ENCODE results near the gene PLEKHA7. TPM values are rescaled to one million over a fixed set of nuclear protein-coding genes. Genes with fewer than 3 reads are reported as not detected.

The PLEKHA7 gene
- polyA plus RNA-seq, 1 of the 3 experiments (the other 2 are of a cell fraction) = 0.12 TPM

GRCh38 chr11:16977136-16977993 lies 36.8 kb downstream of the PLEKHA7 start:
- no peaks in the 10 kb centered on the region for H4K20me1 ChIP-seq (ENCODE audit: insufficient read depth)
- H3K27ac ChIP-seq (ENCODE audit: low read depth in 2 of 2, low read length in 1 of 2) = no peak overlapping the region
- H3K9me3 ChIP-seq = no peaks in the 10 kb centered on the region
- 27% methylated on average over 7 of the region's 7 CpGs for WGBS (ENCODE audit: low lambda C conversion rate)
- H3K27me3 ChIP-seq (ENCODE audit: insufficient read depth) = no peaks in the 10 kb centered on the region; the same call in 1 of the 2 replicates
- no peak overlapping the region for H2AFZ ChIP-seq (ENCODE audit: low read depth)
- H3K4me2 ChIP-seq = no peak overlapping the region
- no peaks in the 10 kb centered on the region for H3K79me2 ChIP-seq (ENCODE audit: insufficient read depth)
- POLR2A ChIA-PET = no interaction called here
- H3K9me2 ChIP-seq = no peaks in the 10 kb centered on the region
- TF ChIP-seq TAF1 (IDR thresholded peaks at IDR 0.05; ENCODE audit: borderline replicate concordance, low read depth, low read length) = no peak
- TF ChIP-seq FOSL2 (IDR thresholded peaks at IDR 0.05; ENCODE audit: borderline replicate concordance, low read depth) = no peak
- TF ChIP-seq USF1 (IDR thresholded peaks at IDR 0.05; ENCODE audit: borderline replicate concordance, low read depth) = no peak
- H3K9ac ChIP-seq = no peak overlapping the region
- H3K4me1 ChIP-seq (ENCODE audit: control insufficient read depth in 1 of 2, insufficient read depth in 2 of 2, low read depth in 1 of 2, low read length in 1 of 2) = no peaks in the 10 kb centered on the region
- no peaks in the 10 kb centered on the region for H3K36me3 ChIP-seq (replicated peaks in 1 of 2; ENCODE audit: control insufficient read depth in 1 of 2, insufficient read depth in 2 of 2, low read length in 1 of 2)
- CTCF ChIA-PET = interaction anchor here (1.0 to 2.5 kb wide), 2 partner anchors 9 to 10 kb away, joined by 3 to 9 read pairs; no protein-coding TSS in a partner anchor
- H3F3A ChIP-seq (replicated peaks; ENCODE audit: insufficient read depth) = no peaks in the 10 kb centered on the region
- H3K4me3 ChIP-seq (ENCODE audit: low read depth in 2 of 2, low read length in 1 of 2) = no peak overlapping the region
- DNase-seq = no peak

DNA sequence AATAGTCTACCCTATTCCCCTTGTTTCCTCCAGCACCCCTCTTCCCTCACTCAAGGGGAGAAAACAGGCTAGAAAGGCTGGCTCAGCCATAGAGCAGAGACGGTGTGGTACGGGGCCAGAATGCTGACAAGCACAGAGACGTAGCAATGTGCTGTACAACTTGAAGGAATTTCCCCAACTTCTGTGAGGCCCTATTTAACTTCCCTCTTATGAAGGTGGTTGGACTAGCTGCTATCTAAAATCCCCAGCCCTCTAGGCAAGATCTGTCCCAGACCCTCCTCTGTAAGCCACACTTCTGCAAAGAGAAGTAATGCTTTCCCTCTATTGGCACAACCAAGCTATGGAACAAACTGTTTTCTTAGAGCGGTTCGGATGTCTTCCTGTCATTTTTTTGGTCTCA lies 37.8 kb downstream of the PLEKHA7 start:
- no peaks in the 10 kb centered on the region for H3K9me3 ChIP-seq
- no peaks in the 10 kb centered on the region for H3K36me3 ChIP-seq (replicated peaks in 1 of 2; ENCODE audit: control insufficient read depth in 1 of 2, insufficient read depth in 2 of 2, low read length in 1 of 2)
- no peaks in the 10 kb centered on the region for H3F3A ChIP-seq (replicated peaks; ENCODE audit: insufficient read depth)
- no peak for DNase-seq
- no peak overlapping the region for H3K4me3 ChIP-seq (ENCODE audit: low read depth in 2 of 2, low read length in 1 of 2)
- H3K9me2 ChIP-seq = no peaks in the 10 kb centered on the region
- POLR2A ChIA-PET = no interaction called here
- no peak overlapping the region for H3K4me2 ChIP-seq
- CTCF ChIA-PET = interaction anchor here (0.8 to 2.5 kb wide), 4 partner anchors 10 to 39 kb away, joined by 3 to 9 read pairs (median 4); no protein-coding TSS in a partner anchor
- no peak overlapping the region for H2AFZ ChIP-seq (ENCODE audit: low read depth)
- WGBS (ENCODE audit: low lambda C conversion rate) = 69% methylated on average over 5 of the region's 5 CpGs
- H3K27ac ChIP-seq (ENCODE audit: low read depth in 2 of 2, low read length in 1 of 2) = no peak overlapping the region
- H3K27me3 ChIP-seq (ENCODE audit: insufficient read depth) = no peaks in the 10 kb centered on the region; the same call in 1 of the 2 replicates
- no peaks in the 10 kb centered on the region for H4K20me1 ChIP-seq (ENCODE audit: insufficient read depth)
- TF ChIP-seq USF1 (IDR thresholded peaks at IDR 0.05; ENCODE audit: borderline replicate concordance, low read depth) = no peak
- no peak for TF ChIP-seq JUND (IDR thresholded peaks at IDR 0.05)
- TF ChIP-seq FOXJ3 (CRISPR knock-in tag; IDR thresholded peaks at IDR 0.05) = no peak
- TF ChIP-seq PBX3 (IDR thresholded peaks at IDR 0.05) = no peak
- no peak for TF ChIP-seq RCOR1 (IDR thresholded peaks at IDR 0.05; ENCODE audit: low read length)
- TF ChIP-seq TCF12 (IDR thresholded peaks at IDR 0.05) = no peak
- TF ChIP-seq MXI1 (IDR thresholded peaks at IDR 0.05; ENCODE audit: low read depth, low read length) = no peak
- TF ChIP-seq FOSL2 (IDR thresholded peaks at IDR 0.05; ENCODE audit: borderline replicate concordance, low read depth) = no peak
- TF ChIP-seq, protein P1, sequence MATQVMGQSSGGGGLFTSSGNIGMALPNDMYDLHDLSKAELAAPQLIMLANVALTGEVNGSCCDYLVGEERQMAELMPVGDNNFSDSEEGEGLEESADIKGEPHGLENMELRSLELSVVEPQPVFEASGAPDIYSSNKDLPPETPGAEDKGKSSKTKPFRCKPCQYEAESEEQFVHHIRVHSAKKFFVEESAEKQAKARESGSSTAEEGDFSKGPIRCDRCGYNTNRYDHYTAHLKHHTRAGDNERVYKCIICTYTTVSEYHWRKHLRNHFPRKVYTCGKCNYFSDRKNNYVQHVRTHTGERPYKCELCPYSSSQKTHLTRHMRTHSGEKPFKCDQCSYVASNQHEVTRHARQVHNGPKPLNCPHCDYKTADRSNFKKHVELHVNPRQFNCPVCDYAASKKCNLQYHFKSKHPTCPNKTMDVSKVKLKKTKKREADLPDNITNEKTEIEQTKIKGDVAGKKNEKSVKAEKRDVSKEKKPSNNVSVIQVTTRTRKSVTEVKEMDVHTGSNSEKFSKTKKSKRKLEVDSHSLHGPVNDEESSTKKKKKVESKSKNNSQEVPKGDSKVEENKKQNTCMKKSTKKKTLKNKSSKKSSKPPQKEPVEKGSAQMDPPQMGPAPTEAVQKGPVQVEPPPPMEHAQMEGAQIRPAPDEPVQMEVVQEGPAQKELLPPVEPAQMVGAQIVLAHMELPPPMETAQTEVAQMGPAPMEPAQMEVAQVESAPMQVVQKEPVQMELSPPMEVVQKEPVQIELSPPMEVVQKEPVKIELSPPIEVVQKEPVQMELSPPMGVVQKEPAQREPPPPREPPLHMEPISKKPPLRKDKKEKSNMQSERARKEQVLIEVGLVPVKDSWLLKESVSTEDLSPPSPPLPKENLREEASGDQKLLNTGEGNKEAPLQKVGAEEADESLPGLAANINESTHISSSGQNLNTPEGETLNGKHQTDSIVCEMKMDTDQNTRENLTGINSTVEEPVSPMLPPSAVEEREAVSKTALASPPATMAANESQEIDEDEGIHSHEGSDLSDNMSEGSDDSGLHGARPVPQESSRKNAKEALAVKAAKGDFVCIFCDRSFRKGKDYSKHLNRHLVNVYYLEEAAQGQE (IDR thresholded peaks at IDR 0.05; ENCODE audit: low read depth, low read length) = no peak
- no peak for TF ChIP-seq CHD2 (IDR thresholded peaks at IDR 0.05; ENCODE audit: low read length, partially characterized antibody)
- no peak for TF ChIP-seq RXRA (IDR thresholded peaks at IDR 0.05; ENCODE audit: borderline replicate concordance, low read depth)
- TF ChIP-seq POLR2AphosphoS5 (IDR thresholded peaks at IDR 0.05; ENCODE audit: low read depth, low read length) = no peak
- TF ChIP-seq FOXM1 (IDR thresholded peaks at IDR 0.05; ENCODE audit: low read depth) = no peak
- no peak for TF ChIP-seq GABPA (IDR thresholded peaks at IDR 0.05; ENCODE audit: low read depth)
- TF ChIP-seq RAD21 (IDR thresholded peaks at IDR 0.05; ENCODE audit: low read length) = no peak
- no peak for TF ChIP-seq EZH2phosphoT487 (IDR thresholded peaks at IDR 0.05; ENCODE audit: borderline replicate concordance, low read depth)
- TF ChIP-seq, protein P2, sequence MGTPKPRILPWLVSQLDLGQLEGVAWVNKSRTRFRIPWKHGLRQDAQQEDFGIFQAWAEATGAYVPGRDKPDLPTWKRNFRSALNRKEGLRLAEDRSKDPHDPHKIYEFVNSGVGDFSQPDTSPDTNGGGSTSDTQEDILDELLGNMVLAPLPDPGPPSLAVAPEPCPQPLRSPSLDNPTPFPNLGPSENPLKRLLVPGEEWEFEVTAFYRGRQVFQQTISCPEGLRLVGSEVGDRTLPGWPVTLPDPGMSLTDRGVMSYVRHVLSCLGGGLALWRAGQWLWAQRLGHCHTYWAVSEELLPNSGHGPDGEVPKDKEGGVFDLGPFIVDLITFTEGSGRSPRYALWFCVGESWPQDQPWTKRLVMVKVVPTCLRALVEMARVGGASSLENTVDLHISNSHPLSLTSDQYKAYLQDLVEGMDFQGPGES (IDR thresholded peaks at IDR 0.05; ENCODE audit: low read depth, low read length) = no peak
- TF ChIP-seq NFIC (IDR thresholded peaks at IDR 0.05; ENCODE audit: borderline replicate concordance) = no peak
- H3K79me2 ChIP-seq (ENCODE audit: insufficient read depth) = no peaks in the 10 kb centered on the region
- H3K9ac ChIP-seq = no peak overlapping the region
- H3K4me1 ChIP-seq (ENCODE audit: control insufficient read depth in 1 of 2, insufficient read depth in 2 of 2, low read depth in 1 of 2, low read length in 1 of 2) = no peaks in the 10 kb centered on the region
